Endothelial cell of umbilical vein (primary cell): ENCODE measurements around the gene MRPS6. TPM values are rescaled to one million over a fixed set of nuclear protein-coding genes. Genes with fewer than 3 reads are reported as not detected.

Source experiments
- BruUV-seq: library from RNA; stranded (reverse); fragments of 400-500 nt; replicated peaks from 2 replicates; lab custom pipeline; 2021; lab: Mats Ljungman, UMichigan
- CTCF ChIA-PET: fragments of 300-600, 350-600 bp; sonication (Branson Sonifier 250); formaldehyde crosslinking; loops from one replicate; lab custom pipeline; 2021; ENCODE audit warnings: antibody characterized with exemption, inconsistent platforms; lab: Charles Lee
- POLR2A ChIA-PET: fragments of 300-600, 350-600 bp; sonication (Branson Sonifier 250); formaldehyde crosslinking; loops from one replicate; lab custom pipeline; 2021; ENCODE audit warnings: antibody characterized with exemption, inconsistent platforms; lab: Charles Lee
- DNase-seq: peaks from one replicate; pipeline ENCODE4 v3.0.0-alpha.2; 2011; ENCODE audit warnings: low read depth, low spot score
- FAIRE-seq: peaks from 2 replicates; lab custom pipeline; 2011; peaks lifted over from hg19 to GRCh38; lab: Jason Lieb, UNC
- H2AFZ ChIP-seq: 2 replicates; pipeline ENCODE4 v1.6.0; 2012; ENCODE audit warnings: low read depth, low read length, control low read depth, inconsistent platforms
- H3K27ac ChIP-seq: 2 replicates; pipeline ENCODE4 v1.5.1; 2011; ENCODE audit warnings: low read depth, mild to moderate bottlenecking, control low read depth, low read length, moderate library complexity; ENCODE audit not compliant: insufficient read depth
- H3K27me3 ChIP-seq, 2 experiments: 2 replicates each; pipeline versions ENCODE4 v1.6.0 to v1.6.1; 2011; ENCODE audit warnings: low read length in 2 of 2, mixed read lengths in 1 of 2; ENCODE audit not compliant: control insufficient read depth in 2 of 2, insufficient read depth in 2 of 2
- H3K36me3 ChIP-seq, 2 experiments: 2 replicates in 1 of 2; 3 replicates in 1 of 2; pipeline ENCODE4 v1.5.1; 2011; ENCODE audit warnings: low read length in 2 of 2, mild to moderate bottlenecking in 1 of 2, moderate library complexity in 1 of 2; ENCODE audit not compliant: control insufficient read depth in 2 of 2, insufficient read depth in 2 of 2; ENCODE audit errors: extremely low read depth in 1 of 2
- H3K4me1 ChIP-seq: 3 replicates; pipeline ENCODE4 v1.5.1; 2011; ENCODE audit warnings: mild to moderate bottlenecking, low read length; ENCODE audit not compliant: control insufficient read depth, insufficient read depth; ENCODE audit errors: extremely low read depth
- H3K4me2 ChIP-seq: 2 replicates; pipeline ENCODE4 v1.6.1; 2011; ENCODE audit warnings: low read length, control low read depth, mixed read lengths; ENCODE audit not compliant: insufficient read depth
- H3K4me3 ChIP-seq, 3 experiments: fragments of 200-600 bp in 1 of 3; sonication (generic), shearing (Covaris generic) in 1 of 3; replicated peaks in 1 of 3; 2 replicates each; pipeline ENCODE4 v1.5.1; 2011 to 2016; ENCODE audit warnings: control low read depth in 3 of 3, low read length in 3 of 3, mild to moderate bottlenecking in 2 of 3, inconsistent platforms in 1 of 3, low read depth in 1 of 3, moderate library complexity in 1 of 3; ENCODE audit not compliant: insufficient read depth in 1 of 3
- H3K79me2 ChIP-seq: 2 replicates; pipeline ENCODE4 v1.6.0; 2012; ENCODE audit warnings: low read length, inconsistent platforms; ENCODE audit not compliant: control insufficient read depth, insufficient read depth
- H3K9ac ChIP-seq: replicated peaks from 2 replicates; pipeline ENCODE3; 2011; ENCODE audit warnings: low read length, control low read depth; ENCODE audit not compliant: insufficient read depth; ENCODE audit errors: extremely low read depth
- H3K9me1 ChIP-seq: replicated peaks from 3 replicates; pipeline ENCODE4 v1.6.0; 2011; ENCODE audit warnings: mild to moderate bottlenecking, low read length; ENCODE audit not compliant: control insufficient read depth, insufficient read depth; ENCODE audit errors: extremely low read depth
- H3K9me3 ChIP-seq: replicated peaks from 2 replicates; pipeline ENCODE4 v1.5.1; 2012; ENCODE audit warnings: low read length, inconsistent platforms; ENCODE audit not compliant: control insufficient read depth, insufficient read depth
- H4K20me1 ChIP-seq: replicated peaks from 2 replicates; pipeline ENCODE3; 2011; ENCODE audit warnings: mild to moderate bottlenecking, low read length; ENCODE audit not compliant: control insufficient read depth, insufficient read depth; ENCODE audit errors: extremely low read depth
- CTCF ChIP-seq, 2 donors: IDR thresholded peaks; 1 replicate in 1 of 2; 2 replicates in 1 of 2; pipeline ENCODE4 v1.5.1; 2011; ENCODE audit warnings: low read length in 2 of 2, mild to moderate bottlenecking in 2 of 2, moderate library complexity in 2 of 2, control low read depth in 1 of 2, inconsistent platforms in 1 of 2, low read depth in 1 of 2; ENCODE audit not compliant: insufficient read depth in 1 of 2; ENCODE audit errors: extremely low read depth in 1 of 2
- EZH2 ChIP-seq: IDR thresholded peaks from 2 replicates; pipeline ENCODE4 v1.6.1; 2012; ENCODE audit warnings: borderline replicate concordance, low read depth, mild to moderate bottlenecking, moderate library complexity, low read length, inconsistent platforms; ENCODE audit not compliant: severe bottlenecking
- FOS ChIP-seq: IDR thresholded peaks from 2 replicates; pipeline ENCODE4 v1.6.1; 2011; ENCODE audit warnings: mild to moderate bottlenecking, low read length, moderate library complexity, borderline replicate concordance; ENCODE audit not compliant: insufficient read depth
- GATA2 ChIP-seq: IDR thresholded peaks from 2 replicates; pipeline ENCODE4 v1.7.0; 2011; ENCODE audit warnings: low read depth, mild to moderate bottlenecking, moderate library complexity, mixed read lengths, low read length; ENCODE audit not compliant: insufficient read length, insufficient read depth
- JUN ChIP-seq: IDR thresholded peaks from 2 replicates; pipeline ENCODE4 v1.6.1; 2011; ENCODE audit warnings: borderline replicate concordance, low read depth; ENCODE audit not compliant: insufficient read length, insufficient read depth
- MYC ChIP-seq: IDR thresholded peaks from one replicate; pipeline ENCODE4 v1.6.1; 2011; ENCODE audit warnings: mild to moderate bottlenecking, low read depth, low read length
- POLR2A ChIP-seq: IDR thresholded peaks from 2 replicates; pipeline ENCODE4 v1.6.1; 2012; ENCODE audit warnings: low read depth, mild to moderate bottlenecking, control low read depth, low read length
- POLR2AphosphoS5 ChIP-seq: IDR thresholded peaks from 2 replicates; pipeline ENCODE4 v1.6.1; 2012; ENCODE audit warnings: low read depth, mild to moderate bottlenecking, control low read depth, low read length, moderate library complexity; ENCODE audit not compliant: insufficient read depth
- dilution Hi-C: fragments of 300-500 bp; cut with MboI; formaldehyde crosslinking; loops from one replicate; pipeline ENCODE4 v1.15.0; 2019; ENCODE audit warnings: low sequenced_read_pairs; ENCODE audit not compliant: extremely low pct_ligation_motif_present
- intact Hi-C: fragments of 100-400 bp; cut with micrococcal nuclease; formaldehyde crosslinking; loops from one replicate; pipeline ENCODE4 v1.10.0; 2022
- polyA plus RNA-seq, 4 experiments: library from polyadenylated mRNA; depleted of rRNA in 3 of 4; stranded (reverse) in 3 of 4; unstranded in 1 of 4; fragments of >200 nt; gene quantifications; 2 replicates each; pipeline versions ENCODE4 v1.2.1 to v1.2.3, GENCODE V29; 2011 to 2012; ENCODE audit warnings: missing spikeins in 1 of 4
- total RNA-seq: library from RNA; stranded (reverse); gene quantifications from 2 replicates; pipeline ENCODE4 v1.2.3, GENCODE V29; 2021
- TF ChIP-seq, protein P1 (sequence below): IDR thresholded peaks from 2 replicates; pipeline ENCODE4 v1.6.1; 2011; ENCODE audit not compliant: insufficient read depth, insufficient read length

Gene MRPS6
- total and polyA plus RNA-seq, 2 donors (not counting 3 experiments of a cell fraction or from before 2014, with no cell fraction given): 19.8 to 37.2 TPM

DNA sequence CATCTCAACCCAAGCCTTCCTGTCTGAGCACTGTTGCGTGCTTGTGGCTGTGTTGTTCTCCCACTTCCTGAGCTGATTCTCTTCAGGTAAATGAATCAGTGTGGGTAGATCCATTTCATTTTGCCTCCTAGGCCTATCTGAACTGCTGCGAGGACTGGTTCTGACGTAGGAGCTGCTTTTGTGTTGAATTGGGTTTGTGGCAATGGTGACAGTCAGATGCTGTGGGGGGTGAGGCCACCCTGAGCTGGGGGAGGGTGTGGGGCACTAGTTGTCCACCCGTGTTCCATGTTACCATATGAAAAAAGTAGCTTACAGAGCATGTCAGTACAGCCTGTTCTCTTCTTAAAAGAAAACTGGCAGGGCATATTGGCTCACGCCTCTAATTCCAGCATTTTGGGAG, 81.5 kb downstream of the MRPS6 start:
- H3K4me3 ChIP-seq: no peak overlapping the region
- H3K9me1 ChIP-seq: no peaks in the 10 kb centered on the region
- no peak overlapping the region for H3K4me2 ChIP-seq
- dilution Hi-C loops (no loop called here), intact Hi-C loops (no loop called here)
- no peak overlapping the region for H2AFZ ChIP-seq
- H4K20me1 ChIP-seq: no peaks in the 10 kb centered on the region
- POLR2A ChIA-PET: no interaction called here
- no peak overlapping the region for H3K27ac ChIP-seq
- CTCF ChIA-PET: interaction anchor here (1.1 to 1.6 kb wide), 2 partner anchors 47 to 231 kb away, joined by 4 read pairs; no protein-coding TSS in a partner anchor
- TF ChIP-seq EZH2: no peak
- TF ChIP-seq FOS: no peak
- no peak for TF ChIP-seq POLR2A
- no peak for TF ChIP-seq JUN
- TF ChIP-seq GATA2: no peak
- TF ChIP-seq POLR2AphosphoS5: no peak
- TF ChIP-seq CTCF (IDR thresholded peaks at IDR 0.05; ENCODE audit: extremely low read depth in 1 of 2, insufficient read depth in 1 of 2, low read depth in 1 of 2, low read length in 2 of 2): no peak
- TF ChIP-seq, protein P1, sequence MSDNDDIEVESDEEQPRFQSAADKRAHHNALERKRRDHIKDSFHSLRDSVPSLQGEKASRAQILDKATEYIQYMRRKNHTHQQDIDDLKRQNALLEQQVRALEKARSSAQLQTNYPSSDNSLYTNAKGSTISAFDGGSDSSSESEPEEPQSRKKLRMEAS: no peak
- no peak for TF ChIP-seq MYC
- no peak overlapping the region for H3K9ac ChIP-seq
- DNase-seq: no peak
- no peaks in the 10 kb centered on the region for H3K9me3 ChIP-seq
- H3K4me1 ChIP-seq: no peaks in the 10 kb centered on the region
- no peaks in the 10 kb centered on the region for H3K79me2 ChIP-seq
- no peaks in the 10 kb centered on the region for H3K36me3 ChIP-seq
- no peaks in the 10 kb centered on the region for H3K27me3 ChIP-seq
- FAIRE-seq: no peak
- no TSS peak for BruUV-seq
